ENCODE results near the gene ACOX2. TPM values are rescaled to one million over a fixed set of nuclear protein-coding genes. Genes with fewer than 3 reads are reported as not detected.
A peak's percentile ranks its signal among the peaks of the same experiment; 100 is the strongest.

Gene ACOX2
- total RNA-seq, 4 donors from 2014 or later = 17.3 to 43.3 (median 23.6) TPM

DNA sequence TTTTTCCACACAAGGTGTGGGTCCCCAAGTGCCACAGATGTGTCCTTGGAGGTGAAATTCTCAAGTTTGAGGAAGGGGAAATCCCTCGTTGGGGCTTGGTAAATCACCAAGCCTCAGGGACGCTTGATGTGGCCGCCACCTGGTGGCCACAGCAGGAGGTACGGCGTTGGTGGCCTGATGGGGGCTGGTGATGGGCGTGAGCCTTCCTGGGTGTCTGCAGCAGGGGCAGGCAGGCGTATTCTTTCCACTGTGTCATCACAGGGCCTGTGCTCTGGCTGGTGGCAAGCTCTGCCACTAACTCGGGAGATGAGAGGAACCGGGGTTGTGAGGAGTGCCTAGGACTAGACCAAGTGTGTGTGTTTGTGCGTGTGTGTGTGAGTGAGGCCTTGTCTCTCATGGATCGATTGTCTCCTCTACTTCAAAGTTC is 4.2 kb downstream of the ACOX2 start:
- Histone ChIP-seq H3K4me3 (no peak overlapping the region), H3K27ac (peak overlapping the region in 1 of 4 donors; percentile 7), H3K27me3 (no peaks in the 10 kb centered on the region), H3K36me3 (peaks cover 0 to 66% of the 10 kb centered on the region in 2 donors), H3K9me3 (no peaks in the 10 kb centered on the region), H3K4me1 (peaks cover 0 to 49% (median 23%) of the 10 kb centered on the region in 3 donors)
- peak; percentile 63 for ATAC-seq
- WGBS, 2 donors (ENCODE audit: low coverage in 1 of 2) = 0% methylated on average over 7 of the region's 11 CpGs; no CpG with 5 or more reads in 1 of the 2 donors
- TF ChIP-seq POLR2A (IDR thresholded peaks at IDR 0.05) = no peak
- TF ChIP-seq, protein P1, sequence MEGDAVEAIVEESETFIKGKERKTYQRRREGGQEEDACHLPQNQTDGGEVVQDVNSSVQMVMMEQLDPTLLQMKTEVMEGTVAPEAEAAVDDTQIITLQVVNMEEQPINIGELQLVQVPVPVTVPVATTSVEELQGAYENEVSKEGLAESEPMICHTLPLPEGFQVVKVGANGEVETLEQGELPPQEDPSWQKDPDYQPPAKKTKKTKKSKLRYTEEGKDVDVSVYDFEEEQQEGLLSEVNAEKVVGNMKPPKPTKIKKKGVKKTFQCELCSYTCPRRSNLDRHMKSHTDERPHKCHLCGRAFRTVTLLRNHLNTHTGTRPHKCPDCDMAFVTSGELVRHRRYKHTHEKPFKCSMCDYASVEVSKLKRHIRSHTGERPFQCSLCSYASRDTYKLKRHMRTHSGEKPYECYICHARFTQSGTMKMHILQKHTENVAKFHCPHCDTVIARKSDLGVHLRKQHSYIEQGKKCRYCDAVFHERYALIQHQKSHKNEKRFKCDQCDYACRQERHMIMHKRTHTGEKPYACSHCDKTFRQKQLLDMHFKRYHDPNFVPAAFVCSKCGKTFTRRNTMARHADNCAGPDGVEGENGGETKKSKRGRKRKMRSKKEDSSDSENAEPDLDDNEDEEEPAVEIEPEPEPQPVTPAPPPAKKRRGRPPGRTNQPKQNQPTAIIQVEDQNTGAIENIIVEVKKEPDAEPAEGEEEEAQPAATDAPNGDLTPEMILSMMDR (IDR thresholded peaks at IDR 0.05) = peak; percentile 84 to 92 (median 88)
- no peak for TF ChIP-seq EP300 (IDR thresholded peaks at IDR 0.05)
- TF ChIP-seq POLR2AphosphoS5 (IDR thresholded peaks at IDR 0.05) = peak; percentile 9

DNA sequence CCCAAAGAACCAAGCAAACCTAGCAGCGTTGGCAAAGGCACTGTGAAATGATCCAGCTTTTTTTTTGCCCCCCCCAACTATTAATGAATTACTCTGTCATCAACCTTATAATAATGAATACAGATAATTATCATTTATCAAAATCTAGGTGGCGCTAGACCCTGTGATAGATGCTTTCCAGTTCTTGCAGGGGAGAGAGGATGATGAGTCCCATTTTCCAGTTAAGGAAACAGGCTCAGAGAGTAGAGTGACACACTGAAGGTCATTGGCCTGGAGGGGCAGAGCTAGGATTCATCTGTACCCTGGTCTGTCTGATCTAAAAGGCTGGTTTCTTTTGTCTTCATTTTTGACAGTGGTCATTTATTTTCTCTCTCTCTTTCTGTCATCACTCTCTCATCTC is 5.0 kb downstream of the ACOX2 start:
- H3K27me3 ChIP-seq = no peaks in the 10 kb centered on the region
- 86 to 100% methylated on average over 1 of the region's 2 CpGs for WGBS, 2 donors (ENCODE audit: low coverage in 1 of 2)
- peaks cover 0 to 41% (median 15%) of the 10 kb centered on the region in 3 donors for H3K4me1 ChIP-seq
- H3K36me3 ChIP-seq = peaks cover 0 to 74% of the 10 kb centered on the region in 2 donors
- no peak for ATAC-seq
- no peak for TF ChIP-seq POLR2AphosphoS5 (IDR thresholded peaks at IDR 0.05)
- TF ChIP-seq, protein P1 (IDR thresholded peaks at IDR 0.05) = no peak
- no peak for TF ChIP-seq EP300 (IDR thresholded peaks at IDR 0.05)
- no peak overlapping the region for H3K27ac ChIP-seq
- no peaks in the 10 kb centered on the region for H3K9me3 ChIP-seq
- H3K4me3 ChIP-seq = no peak overlapping the region

GRCh38 chr3:58531555-58531954 is 5.4 kb downstream of the ACOX2 start:
- peaks cover 0 to 37% (median 11%) of the 10 kb centered on the region in 3 donors for H3K4me1 ChIP-seq
- H3K27ac ChIP-seq = no peak overlapping the region
- H3K27me3 ChIP-seq = no peaks in the 10 kb centered on the region
- H3K36me3 ChIP-seq = peaks cover 0 to 78% of the 10 kb centered on the region in 2 donors
- TF ChIP-seq, protein P1 (IDR thresholded peaks at IDR 0.05) = no peak
- no peak for TF ChIP-seq EP300 (IDR thresholded peaks at IDR 0.05)
- no peak for TF ChIP-seq POLR2A (IDR thresholded peaks at IDR 0.05)
- TF ChIP-seq POLR2AphosphoS5 (IDR thresholded peaks at IDR 0.05) = no peak
- WGBS, 2 donors (ENCODE audit: low coverage in 1 of 2) = 80% methylated on average over 1 of the region's 7 CpGs; no CpG with 5 or more reads in 1 of the 2 donors
- ATAC-seq = no peak
- no peak overlapping the region for H3K4me3 ChIP-seq
- no peaks in the 10 kb centered on the region for H3K9me3 ChIP-seq

DNA sequence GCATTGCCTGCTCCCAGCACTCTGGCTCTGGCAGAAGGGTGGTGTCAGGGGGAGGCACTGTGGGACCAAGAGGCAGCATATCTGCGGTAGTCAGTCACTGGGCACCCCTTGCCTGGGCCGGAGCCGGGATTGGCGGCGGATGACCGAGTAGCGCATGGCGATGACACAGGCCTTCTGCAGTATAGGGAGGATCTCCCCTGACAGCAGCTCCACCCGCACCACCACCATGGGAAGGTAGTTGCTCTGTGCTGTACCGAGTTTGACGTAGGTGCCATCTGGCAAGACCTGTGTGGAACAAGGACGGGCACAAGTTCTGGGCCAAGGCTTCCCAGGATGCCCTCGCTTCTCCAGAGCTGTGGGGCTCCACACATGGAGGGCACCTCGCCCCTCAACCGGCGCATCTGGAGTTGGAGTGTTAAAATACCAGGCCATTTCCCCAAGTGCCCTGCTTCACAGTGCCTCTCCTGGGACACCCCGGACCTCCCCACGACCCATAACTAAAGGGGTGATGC is 6.6 kb downstream of the ACOX2 start:
- H3K9me3 ChIP-seq = no peaks in the 10 kb centered on the region
- no peak overlapping the region for H3K27ac ChIP-seq
- H3K4me1 ChIP-seq = peaks cover 0 to 25% (median 0%) of the 10 kb centered on the region in 3 donors
- no peak overlapping the region for H3K4me3 ChIP-seq
- TF ChIP-seq POLR2AphosphoS5 (IDR thresholded peaks at IDR 0.05) = no peak
- TF ChIP-seq EP300 (IDR thresholded peaks at IDR 0.05) = no peak
- TF ChIP-seq POLR2A (IDR thresholded peaks at IDR 0.05) = no peak
- TF ChIP-seq, protein P1 (IDR thresholded peaks at IDR 0.05) = no peak
- H3K27me3 ChIP-seq = no peaks in the 10 kb centered on the region
- WGBS, 2 donors (ENCODE audit: low coverage in 1 of 2) = 90% methylated on average over 4 of the region's 18 CpGs; no CpG with 5 or more reads in 1 of the 2 donors
- ATAC-seq = no peak
- peaks cover 0 to 90% of the 10 kb centered on the region in 2 donors for H3K36me3 ChIP-seq

Measured in gastroesophageal sphincter (tissue), 4 donors.